HG02973 (cell line): ENCODE measurements around the gene RAI2.

ENCODE experiments used
- ATAC-seq: cut with Tn5 transposase; IDR thresholded peaks from one replicate; pipeline ENCODE4 v1.9.1; 2021; ENCODE audit warnings: moderate library complexity; ENCODE audit not compliant: unreplicated experiment

RAI2 gene

DNA sequence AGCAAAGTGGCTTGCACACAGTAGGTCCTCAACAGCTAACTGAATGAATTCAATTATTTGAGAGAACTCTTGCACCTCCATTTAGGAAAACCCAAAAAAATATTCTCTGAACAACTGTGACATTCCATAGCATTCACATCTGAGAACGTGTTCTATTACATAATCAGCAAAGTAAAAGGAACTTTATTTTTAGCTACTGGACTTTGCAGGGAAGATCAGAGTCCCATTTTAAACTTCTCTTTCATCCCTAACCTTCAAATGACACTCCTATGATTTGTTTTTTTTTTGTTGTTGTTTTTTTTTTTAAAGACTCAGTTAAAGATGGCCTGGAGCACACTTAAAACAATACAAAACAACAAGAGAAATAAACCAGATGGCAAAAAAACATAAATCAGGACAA is 30.9 kb downstream of the RAI2 start:
- no peak for ATAC-seq

DNA sequence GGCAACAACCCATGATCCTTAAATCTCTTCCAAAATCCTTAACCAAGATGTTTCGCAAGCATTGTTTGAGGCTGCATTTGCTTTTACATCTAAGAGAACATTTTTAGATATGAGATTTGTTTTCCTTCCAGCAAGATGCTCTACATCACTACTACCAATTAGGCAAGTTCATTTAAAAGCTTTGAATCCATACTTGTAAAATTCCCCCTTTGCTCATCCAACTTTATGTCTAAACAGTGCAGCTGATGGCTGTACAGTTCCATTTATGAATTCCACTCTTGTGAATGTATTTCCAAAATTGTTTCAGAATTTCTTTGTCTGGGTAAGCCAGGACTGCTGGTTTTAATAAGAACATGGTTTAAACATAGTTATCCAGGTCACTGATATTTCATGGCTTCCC is 31.5 kb downstream of the RAI2 start:
- ATAC-seq, result no peak

DNA sequence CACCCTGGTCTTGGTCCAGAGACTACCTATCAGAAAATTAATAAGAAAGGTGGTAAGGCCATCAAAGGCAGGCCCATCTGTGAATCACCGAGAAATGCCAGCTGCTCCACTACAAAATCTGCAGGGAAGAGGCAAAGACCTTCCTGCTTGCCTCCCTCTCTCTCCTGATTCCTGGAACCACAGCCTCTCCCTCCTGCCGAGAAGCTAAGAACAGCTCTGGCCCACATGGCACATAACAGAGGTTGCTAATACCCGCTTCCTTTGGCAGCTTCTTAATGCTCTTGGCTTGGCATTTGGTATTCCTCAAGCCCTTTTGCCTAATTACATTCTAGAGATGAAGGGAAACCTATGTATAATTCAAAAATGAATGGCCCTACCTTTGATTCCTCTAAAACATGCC is 32.9 kb downstream of the RAI2 start:
- ATAC-seq, result no peak

DNA sequence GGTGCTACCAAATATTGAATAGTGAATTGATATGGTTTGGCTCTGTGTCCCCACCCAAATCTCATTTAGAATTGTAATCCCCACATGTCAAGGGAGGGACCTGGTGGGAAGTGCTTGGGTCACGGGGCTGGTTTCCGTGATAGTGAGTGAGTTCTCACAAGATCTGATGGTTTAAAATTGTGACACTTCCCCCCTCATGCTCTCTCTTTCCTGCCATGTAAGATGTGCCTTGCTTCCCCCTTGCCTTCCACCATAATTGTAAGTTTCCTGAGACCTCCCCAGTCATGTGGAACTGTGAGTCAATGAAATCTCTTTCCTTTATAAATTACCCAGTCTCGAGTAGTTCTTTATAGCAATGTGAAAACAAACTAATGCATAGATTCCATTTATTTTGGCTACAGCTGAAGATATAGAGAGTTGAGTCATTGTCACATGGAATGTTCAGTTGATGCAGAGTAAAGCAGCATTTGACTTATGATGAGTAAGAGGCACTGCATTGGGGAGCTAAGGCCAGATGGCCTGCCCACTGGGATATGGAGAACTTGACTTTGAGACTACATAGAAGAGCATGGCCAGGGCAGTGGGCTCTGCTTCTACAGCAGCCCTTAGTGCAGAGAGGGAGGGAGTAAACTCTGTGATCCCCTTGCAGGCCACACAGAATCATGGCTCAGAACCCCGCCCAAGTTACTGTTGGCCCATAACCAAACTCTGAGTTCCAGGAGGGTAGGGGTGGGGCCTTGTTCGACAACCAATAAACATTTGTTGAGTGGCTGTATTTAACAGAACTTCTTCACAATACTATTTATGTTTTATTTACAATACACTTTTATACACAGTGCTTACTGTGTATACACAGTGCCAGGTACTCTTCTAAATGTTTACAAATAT is 34.2 kb downstream of the RAI2 start:
- no peak for ATAC-seq

DNA sequence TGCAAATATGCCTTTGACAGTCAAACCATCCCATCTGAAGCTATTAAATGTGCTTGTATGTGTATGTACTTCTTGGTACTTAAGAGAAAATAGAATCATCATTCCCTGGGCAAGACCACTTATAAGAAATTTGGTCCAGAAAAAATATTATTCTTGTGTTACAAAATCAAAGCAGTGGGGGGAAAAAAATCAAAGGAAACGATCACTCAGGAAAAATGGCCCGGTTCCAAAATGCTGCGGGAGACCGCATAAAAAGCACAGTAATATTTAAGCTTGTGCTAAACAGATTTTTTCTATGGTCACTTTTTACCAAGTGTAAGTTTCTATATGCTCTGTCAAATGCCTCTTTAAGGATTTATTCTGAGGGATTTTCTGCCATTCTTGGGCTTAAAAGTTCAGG is 36.1 kb downstream of the RAI2 start:
- ATAC-seq, result no peak

DNA sequence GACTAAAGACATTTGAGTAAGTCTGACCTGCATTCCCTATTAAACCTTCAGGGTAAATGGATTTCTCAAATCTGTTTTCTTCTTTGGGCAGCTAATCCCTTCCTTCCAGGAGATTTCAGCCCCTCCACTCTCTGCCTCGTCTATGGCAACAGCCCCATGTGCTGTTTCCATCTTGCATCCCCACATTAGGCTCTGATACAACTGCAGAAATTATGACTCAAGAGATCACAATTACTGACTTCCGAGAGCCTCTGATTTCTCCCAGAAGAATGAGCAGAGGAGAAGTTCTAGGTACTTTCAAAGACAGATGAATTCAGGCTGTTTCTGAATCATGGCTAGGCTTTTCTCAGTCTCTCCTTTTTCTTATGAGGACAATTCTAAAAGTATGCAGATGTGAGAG is 38.7 kb downstream of the RAI2 start:
- no peak for ATAC-seq

DNA sequence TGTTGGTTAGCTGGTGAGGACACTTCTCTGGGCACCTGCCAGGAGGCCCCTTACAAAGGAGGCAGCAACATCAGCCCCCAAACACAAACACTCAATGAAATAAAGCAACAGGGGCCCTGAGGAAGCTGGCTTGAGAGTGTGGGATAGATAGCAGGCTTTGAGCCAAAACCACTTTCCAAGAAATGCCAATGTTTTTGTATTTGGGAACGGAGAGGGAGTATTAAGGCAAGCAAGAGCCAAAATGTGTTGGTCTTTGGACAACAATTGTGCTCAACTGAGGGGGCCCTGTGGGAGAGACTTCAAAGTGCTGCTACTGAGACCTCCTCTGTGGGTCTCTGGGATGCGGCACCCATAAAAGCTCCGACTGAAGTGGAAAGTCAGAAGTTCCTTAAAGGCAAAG is 41.0 kb downstream of the RAI2 start:
- ATAC-seq, result no peak

DNA sequence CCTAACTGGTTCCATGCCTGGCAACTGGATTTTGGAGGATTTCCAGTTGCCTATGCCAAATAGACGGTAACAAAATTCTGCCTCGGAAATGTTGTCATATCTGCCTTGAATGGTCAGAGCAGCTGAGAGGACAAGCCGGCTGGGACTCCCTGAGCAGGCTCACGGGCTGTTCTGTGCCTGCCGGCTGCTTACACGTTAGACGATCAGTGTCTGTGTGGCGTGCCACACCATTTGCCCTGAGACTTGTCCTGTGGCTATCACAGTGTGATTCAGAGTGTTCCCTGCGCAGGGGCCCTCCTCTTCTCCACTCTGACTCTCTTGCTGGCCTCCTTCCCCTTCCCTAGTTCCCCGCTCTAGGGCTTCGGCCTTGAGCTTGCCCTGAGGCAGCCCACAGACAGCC is 42.4 kb downstream of the RAI2 start:
- no peak for ATAC-seq

DNA sequence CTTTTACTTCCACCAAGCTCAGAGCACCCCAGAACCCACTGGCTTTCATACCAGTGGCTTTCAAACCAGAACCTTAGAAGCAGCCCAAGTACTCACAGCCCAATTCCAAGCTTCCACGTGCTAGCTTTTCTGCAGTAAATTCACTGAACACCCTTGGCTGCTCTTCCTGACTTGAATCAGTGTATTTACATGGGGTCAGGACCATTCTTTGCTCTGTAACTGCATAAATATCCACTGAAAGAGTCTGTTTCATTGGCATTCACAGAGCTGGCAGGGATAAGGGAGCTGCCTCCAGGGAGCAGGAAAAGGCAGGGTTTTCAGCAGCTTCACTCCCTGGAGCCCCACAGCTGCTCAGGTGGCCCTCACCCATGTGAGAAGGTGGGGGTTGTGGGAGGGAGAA is 43.8 kb downstream of the RAI2 start:
- no peak for ATAC-seq

DNA sequence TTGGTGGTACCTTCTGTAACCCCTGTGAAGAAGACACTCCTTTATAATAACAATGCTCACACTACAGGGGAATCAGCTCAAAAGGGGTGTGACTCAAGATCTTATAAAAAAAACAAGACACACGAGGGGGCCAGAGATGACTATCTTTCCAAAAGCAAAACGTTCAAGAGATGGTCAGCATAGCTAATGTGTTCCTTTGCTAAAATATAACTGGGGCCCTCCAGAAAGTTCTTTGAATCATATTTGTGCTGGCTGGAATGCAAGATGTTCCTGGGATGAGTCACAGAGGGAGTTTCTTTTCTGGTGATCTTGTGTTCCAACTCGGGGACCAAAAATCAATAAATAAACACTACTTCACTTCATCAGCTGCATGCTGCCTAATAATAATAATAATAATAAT is 46.5 kb downstream of the RAI2 start:
- ATAC-seq, result no peak

DNA sequence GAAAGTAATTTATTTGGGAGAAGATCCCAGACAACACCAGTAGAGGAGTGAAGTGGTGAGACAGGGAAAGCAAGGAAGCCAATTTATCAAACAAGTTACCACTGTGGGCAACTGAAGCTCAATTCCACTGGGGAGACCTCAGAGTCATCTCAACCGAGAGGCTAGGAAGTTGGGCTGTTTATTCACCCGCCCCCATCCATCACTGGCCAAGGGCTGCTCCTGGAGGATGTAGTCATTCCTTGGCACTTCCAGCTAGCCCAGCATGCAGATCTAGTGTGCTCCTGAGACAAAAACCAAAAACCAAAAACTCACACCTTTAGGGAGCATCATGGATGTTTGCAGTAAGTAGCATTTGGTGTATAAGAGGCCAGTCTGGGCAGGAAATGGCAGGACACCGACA is 47.0 kb downstream of the RAI2 start:
- no peak for ATAC-seq

DNA sequence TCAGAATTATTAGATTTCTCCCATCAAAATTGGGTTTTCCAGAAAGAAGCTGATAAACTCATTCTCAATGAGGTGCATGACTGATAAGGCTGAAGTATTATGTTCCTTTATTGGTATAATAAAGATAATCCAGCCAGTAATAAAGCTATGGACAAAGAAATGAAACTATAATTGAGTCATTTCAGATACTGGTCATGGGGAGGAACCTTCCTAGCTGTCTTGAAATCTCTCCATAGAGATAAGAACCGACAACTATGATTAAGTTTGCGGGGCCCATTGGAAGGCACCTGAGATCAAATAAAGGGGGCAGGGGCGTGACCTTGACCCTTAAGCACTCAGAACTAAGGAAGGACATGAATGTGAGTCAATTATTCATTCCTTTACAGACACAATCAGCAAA is 47.8 kb downstream of the RAI2 start:
- ATAC-seq, result no peak

DNA sequence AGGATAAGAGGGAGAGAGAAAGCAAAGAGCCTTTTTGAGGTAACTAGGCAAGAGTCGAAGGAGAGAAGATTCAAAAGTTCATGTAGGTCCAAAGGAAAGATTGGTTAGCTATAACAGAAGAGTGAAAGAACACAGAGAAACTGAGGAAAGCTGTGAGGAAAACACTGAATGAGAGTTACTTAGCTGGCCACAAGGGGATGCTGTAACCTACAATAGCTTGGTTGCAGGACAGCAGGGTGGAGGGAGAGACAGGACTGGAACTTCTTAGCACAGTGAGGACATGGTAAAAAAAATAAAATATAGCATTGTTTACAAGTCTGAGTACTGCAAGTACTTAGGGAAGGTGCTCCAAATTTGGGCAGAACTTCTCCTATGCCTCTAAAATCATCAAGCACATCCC is 48.3 kb downstream of the RAI2 start:
- ATAC-seq, result no peak

DNA sequence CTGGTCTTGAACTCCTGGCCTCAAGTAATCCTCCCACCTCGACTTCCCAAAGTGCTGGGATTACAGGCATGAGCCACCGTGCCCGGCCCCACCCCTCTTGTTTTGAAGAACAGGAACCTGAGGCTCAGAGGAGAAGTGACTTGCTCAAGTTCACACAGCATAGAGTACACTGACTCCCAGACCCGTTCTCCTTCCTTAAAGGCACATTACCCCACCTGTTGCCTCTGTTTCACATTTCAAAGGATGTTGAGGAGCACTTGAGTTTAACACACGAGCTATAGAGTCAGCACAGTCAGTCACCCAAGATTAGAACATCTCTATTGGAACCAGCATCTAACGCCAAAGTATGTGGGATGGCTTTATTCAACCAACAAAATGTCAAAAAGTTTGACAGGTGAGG is 51.1 kb downstream of the RAI2 start:
- no peak for ATAC-seq

DNA sequence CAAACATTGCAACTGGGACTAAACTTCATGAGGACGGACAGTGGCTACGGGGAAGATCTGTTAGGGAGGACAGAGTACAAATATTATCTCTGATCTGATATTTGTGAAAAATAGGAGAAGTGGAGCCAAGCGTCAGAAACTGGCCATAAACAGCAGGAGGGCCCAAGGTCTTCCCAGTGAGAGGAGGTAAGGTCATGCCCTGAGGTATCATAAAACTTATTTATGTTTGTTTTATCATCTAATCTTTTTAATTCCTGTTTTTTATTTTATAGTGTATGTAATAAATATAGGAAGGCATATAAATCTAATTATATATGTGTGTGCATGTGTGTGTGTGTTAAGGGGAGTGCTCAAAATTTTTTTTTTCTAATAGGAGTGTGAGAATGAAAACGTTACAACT is 51.8 kb downstream of the RAI2 start:
- ATAC-seq, result no peak

DNA sequence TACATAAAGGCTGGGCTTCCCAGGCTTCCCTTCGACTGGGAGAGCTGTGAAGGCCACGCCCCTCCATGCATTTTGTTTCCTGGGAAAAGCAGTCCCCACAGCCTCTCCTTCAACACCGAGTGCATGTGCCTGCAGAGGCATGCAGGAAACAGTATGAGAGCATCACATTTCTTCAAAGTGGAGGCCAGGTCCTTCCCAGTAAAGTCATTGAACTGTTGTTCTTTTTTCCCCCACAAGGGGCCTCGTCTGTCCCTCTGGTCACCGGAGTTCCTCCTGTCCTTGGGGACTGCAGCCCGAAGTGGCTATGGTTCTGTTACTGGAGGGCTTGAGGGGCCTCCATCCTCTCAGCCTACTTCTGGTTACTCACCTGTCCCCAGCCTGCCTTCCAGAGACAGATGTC is 56.0 kb downstream of the RAI2 start:
- ATAC-seq, result no peak

DNA sequence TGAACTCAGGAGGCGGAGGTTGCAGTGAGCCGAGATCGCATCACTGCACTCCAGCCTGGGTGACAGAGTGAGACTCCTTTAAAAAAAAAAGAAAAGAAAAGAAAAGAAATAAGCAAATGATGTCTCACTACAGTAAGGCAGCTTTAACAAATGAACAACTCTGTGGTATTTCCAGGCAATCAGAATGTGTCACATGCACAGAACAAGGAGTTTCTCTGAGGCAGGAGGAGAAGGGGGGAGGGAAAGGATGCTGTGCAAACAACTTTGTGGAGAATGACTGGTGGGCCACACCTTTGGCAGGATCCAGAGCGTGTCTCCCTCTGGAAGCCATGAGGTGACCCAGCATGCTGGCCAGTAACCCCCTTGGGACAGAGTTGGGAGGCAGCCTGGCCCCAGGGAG is 57.6 kb downstream of the RAI2 start:
- ATAC-seq, result no peak

DNA sequence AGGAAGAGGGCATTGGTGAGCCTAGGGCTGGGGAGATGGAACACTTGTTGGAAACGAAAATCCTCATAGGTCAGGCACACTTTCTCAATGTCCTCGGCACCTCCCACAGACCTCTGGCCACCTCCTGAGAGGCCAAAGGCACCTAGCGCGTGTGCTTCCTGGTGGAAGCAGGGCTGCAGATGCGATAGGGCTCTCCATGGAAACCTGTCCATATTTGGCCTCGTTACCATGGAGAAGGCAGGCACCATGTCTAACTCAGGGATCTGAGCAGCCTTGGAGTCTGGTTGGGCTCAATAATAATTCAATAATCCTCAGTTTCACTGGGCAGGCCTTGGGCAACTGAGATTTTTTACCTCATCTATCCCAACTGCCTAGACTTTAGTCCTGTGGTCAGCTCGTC is 58.3 kb downstream of the RAI2 start:
- ATAC-seq, result no peak

DNA sequence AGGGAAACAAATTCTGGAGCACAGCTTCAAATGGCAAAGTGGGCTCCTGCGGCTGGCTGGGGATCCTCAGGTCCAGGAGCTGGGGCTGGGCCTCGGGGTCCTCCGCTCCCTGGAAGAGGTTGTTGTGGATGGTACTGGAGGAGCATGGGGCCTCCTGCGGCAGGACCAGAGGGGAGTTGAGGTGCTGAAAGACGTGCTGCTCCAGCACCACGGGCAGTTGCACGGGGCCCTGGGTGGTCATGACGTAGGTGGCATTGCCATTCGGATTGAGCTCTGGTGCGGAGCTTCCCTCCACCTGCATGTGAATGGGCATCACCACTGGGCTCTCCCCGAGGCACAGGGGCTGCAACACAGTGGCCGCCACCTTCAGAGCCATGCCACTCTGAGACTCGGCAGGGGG is 59.7 kb downstream of the RAI2 start:
- ATAC-seq, result no peak

DNA sequence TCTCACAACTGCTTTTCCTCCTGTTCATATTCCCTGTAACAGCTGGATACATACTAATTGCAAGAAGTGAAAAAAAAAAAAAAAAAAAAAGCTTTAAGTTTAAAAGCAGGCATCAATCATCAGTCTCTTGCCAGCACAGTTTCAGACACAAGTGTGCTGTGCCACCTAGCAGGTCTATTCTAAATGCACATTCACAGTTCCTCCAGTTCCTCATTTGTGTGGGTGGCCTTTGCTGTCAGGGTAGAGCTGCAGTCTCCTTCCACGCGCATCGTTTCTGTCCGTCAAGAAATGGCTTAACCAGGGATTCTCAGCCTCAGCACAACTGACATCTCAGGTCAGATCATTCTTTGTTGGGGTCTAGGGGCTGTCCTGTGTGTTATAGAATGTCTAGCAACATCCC is 62.2 kb downstream of the RAI2 start:
- ATAC-seq, result no peak

DNA sequence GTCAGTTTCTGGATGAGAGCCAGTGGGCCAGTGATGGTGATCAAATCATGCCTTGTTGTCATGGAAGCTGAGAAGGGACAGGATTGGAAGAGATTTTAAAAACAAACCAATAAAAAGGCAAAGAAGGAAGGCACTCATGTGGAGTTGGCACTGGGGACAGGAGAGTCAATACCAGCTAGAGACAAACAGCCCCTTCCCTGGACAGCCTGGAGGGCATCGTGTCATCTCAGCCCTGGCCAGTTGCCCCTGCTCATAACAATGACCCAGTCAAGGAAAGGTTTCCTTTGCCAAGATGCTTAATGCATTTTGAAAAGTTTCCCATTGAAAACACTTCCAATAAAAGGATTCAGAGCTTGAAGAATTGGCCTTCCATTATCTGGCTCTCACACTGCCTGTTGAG is 68.3 kb downstream of the RAI2 start:
- no peak for ATAC-seq

DNA sequence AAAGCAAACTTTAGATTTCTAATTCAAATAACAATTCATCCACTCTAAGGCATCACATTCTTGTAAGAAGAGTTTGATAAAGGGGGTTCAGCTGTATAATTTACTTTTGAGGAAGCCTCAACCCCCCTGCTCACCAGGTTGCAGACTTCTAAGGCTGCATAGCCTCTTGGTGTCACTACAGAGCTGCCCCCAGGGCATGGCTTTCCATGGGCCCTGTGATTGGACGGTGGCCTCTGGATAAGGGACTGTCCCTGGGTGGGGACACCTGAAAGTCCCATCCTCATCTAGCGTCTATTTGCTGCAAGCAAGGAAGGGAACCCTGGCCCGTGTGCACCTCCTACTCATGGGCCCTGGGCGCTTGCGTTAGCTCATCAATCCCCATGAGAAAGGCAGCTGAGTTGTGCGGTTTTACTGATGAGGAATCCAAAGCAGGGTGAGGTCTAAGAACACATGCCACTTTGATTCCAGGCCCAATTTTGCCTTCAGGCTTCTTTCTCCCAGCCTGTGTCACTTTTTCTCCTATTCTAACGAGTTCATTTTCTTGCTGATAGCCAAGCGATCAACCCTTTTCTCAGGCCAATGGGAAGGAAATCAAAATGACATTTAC is 72.0 kb downstream of the RAI2 start:
- ATAC-seq, result no peak

DNA sequence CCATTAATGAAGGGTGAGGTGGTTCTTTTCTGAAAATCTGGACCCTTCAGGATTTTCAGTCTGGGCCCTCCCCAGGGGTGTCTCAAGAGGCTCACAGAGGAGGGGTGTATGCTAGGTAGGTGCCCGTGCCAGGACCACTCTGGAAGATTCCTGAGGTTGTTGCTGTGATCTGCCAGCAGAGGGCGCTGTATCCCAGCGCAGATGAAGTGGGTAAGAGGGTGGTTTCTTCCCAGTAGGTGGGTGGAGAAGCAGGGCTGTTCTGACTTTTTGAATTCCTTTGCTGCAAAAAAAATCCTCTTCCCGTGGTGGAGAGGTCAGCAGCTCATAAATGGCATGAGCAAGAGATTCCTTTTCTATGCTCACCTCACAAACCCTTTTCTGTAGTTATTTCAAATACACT is 72.7 kb downstream of the RAI2 start:
- no peak for ATAC-seq
